Natural killer cell (primary cell): Measurements from ENCODE around the gene PFDN2. TPM values are rescaled to one million over a fixed set of nuclear protein-coding genes. Genes with fewer than 3 reads are reported as not detected.

Experiments used
- ATAC-seq, 3 donors: fragments of 150-1000 bp in 2 of 3; fragments of 200-7000 bp in 1 of 3; cut with Tn5 transposase; 1 replicate in 1 of 3; 2 replicates in 2 of 3; pipeline ENCODE4 v1.10.0; 2021; ENCODE audit warnings: mild to moderate bottlenecking in 2 of 3, moderate library complexity in 2 of 3
- DNase-seq, 2 donors: peaks; one replicate each; pipeline versions ENCODE4 v3.0.0 to v3.0.0-alpha.2; 2013 to 2021; ENCODE audit warnings: mixed read lengths in 1 of 2
- H3K27ac ChIP-seq: one replicate; pipeline ENCODE4 v1.5.1; 2013; ENCODE audit warnings: mild to moderate bottlenecking, low read length
- H3K27me3 ChIP-seq: one replicate; pipeline ENCODE4 v1.6.1; 2013; ENCODE audit warnings: low read length; ENCODE audit not compliant: control insufficient read depth, insufficient read depth
- H3K36me3 ChIP-seq: one replicate; pipeline ENCODE4 v1.6.1; 2013; ENCODE audit warnings: low read length; ENCODE audit not compliant: control insufficient read depth, insufficient read depth
- H3K4me1 ChIP-seq: one replicate; pipeline ENCODE4 v1.6.1; 2013; ENCODE audit warnings: low read length; ENCODE audit not compliant: control insufficient read depth, insufficient read depth
- H3K4me3 ChIP-seq: one replicate; pipeline ENCODE4 v1.5.1; 2013; ENCODE audit warnings: low read length
- H3K9me3 ChIP-seq: one replicate; pipeline ENCODE4 v1.6.1; 2013; ENCODE audit warnings: low read length; ENCODE audit not compliant: control insufficient read depth, insufficient read depth
- H3K27ac Mint-ChIP-seq, 2 donors: one replicate each; pipeline ENCODE4 v1.8.0; 2022; ENCODE audit warnings: mild to moderate bottlenecking in 2 of 2, mixed read lengths in 2 of 2, moderate library complexity in 1 of 2
- H3K27me3 Mint-ChIP-seq, 2 donors: one replicate each; pipeline ENCODE4 v1.8.0; 2022; ENCODE audit warnings: low read depth in 2 of 2, mixed read lengths in 2 of 2
- H3K36me3 Mint-ChIP-seq: one replicate; pipeline ENCODE4 v1.8.0; 2022; ENCODE audit warnings: mixed read lengths
- H3K4me1 Mint-ChIP-seq, 2 donors: one replicate each; pipeline ENCODE4 v1.8.0; 2022; ENCODE audit warnings: mixed read lengths in 2 of 2
- H3K4me3 Mint-ChIP-seq: one replicate; pipeline ENCODE4 v1.8.0; 2022; ENCODE audit warnings: mild to moderate bottlenecking, moderate library complexity, mixed read lengths
- H3K9me3 Mint-ChIP-seq, 2 donors: one replicate each; pipeline ENCODE4 v1.8.0; 2022; ENCODE audit warnings: mixed read lengths in 2 of 2
- CTCF ChIP-seq: fragments of 200-600 bp; IDR thresholded peaks from one replicate; pipeline ENCODE4 v1.8.0; 2022; ENCODE audit warnings: antibody characterized with exemption
- WGBS: methylation state at CpG from one replicate; pipeline ENCODE4 v1.1.7; 2013; ENCODE audit warnings: missing lambda C conversion rate; ENCODE audit not compliant: insufficient coverage; 5-methylcytosine and 5-hydroxymethylcytosine counted together
- intact Hi-C: fragments of 100-400 bp; cut with micrococcal nuclease; formaldehyde crosslinking; loops from one replicate; pipeline ENCODE4 v1.14.2; 2022
- total RNA-seq, 4 donors: library from RNA; stranded (reverse); fragments of 120-200 nt in 1 of 4; gene quantifications; one replicate each; pipeline versions ENCODE4 v1.2.3 to v1.2.4, GENCODE V29; 2013 to 2022

The PFDN2 gene
- total RNA-seq, 3 donors from 2014 or later (not counting 1 experiment from before 2014, with no cell fraction given) = 31.6 to 40.0 (median 35.0) TPM

- Mint-ChIP-seq H3K36me3 (peaks cover 6% of the 10 kb centered on the region), H3K4me3 (peak overlapping the region; percentile 84), H3K27ac (peak overlapping the region; percentile 72 to 80), H3K9me3 (peaks cover 2 to 3% of the 10 kb centered on the region in 2 donors), H3K27me3 (peaks cover 0 to 8% of the 10 kb centered on the region in 2 donors), H3K4me1 (peaks cover 22% of the 10 kb centered on the region in 2 donors)
- intact Hi-C loops = loop anchor here (5.0 kb wide), 2 partner anchors 102 to 332 kb away; no protein-coding TSS in a partner anchor
- peaks cover 2% of the 10 kb centered on the region for H3K9me3 ChIP-seq
- no peak for TF ChIP-seq CTCF
- no peak overlapping the region for H3K4me3 ChIP-seq
- no peaks in the 10 kb centered on the region for H3K27me3 ChIP-seq
- 96% methylated on average over 9 of the region's 9 CpGs for WGBS
- H3K27ac ChIP-seq = no peak overlapping the region
- DNase-seq (no peak), ATAC-seq (no peak)
- peaks cover 21% of the 10 kb centered on the region for H3K4me1 ChIP-seq
- peaks cover 18% of the 10 kb centered on the region for H3K36me3 ChIP-seq
Observed at GRCh38 chr1:161099090-161099802, 18.6 kb downstream of the PFDN2 start.

- DNase-seq = peak; percentile 59 to 83
- Mint-ChIP-seq H3K4me3 (peak within 1 kb of the TSS; percentile 97), H3K27ac (peak within 1 kb of the TSS; percentile 97 to 100), H3K4me1 (peaks cover 22% of the 10 kb centered on the region in 2 donors), H3K9me3 (peaks cover 2 to 3% of the 10 kb centered on the region in 2 donors), H3K27me3 (peaks cover 0 to 11% of the 10 kb centered on the region in 2 donors), H3K36me3 (peaks cover 6% of the 10 kb centered on the region)
- no peak for TF ChIP-seq CTCF
- Histone ChIP-seq H3K36me3 (peaks cover 18% of the 10 kb centered on the region), H3K27me3 (no peaks in the 10 kb centered on the region), H3K4me3 (peak within 1 kb of the TSS; percentile 47), H3K4me1 (peaks cover 21% of the 10 kb centered on the region), H3K9me3 (peaks cover 2% of the 10 kb centered on the region), H3K27ac (peak within 1 kb of the TSS; percentile 49)
- ATAC-seq = peak; percentile 57 to 80 (median 71)
- 10% methylated on average over 71 of the region's 71 CpGs for WGBS
- intact Hi-C loops = loop anchor here (5.0 kb wide), 2 partner anchors 101 to 331 kb away; no protein-coding TSS in a partner anchor
Observed at GRCh38 chr1:161098210-161099068, 19.4 kb downstream of the PFDN2 start, which contains the start of gene KLHDC9. KLHDC9 (plus strand) TSS chr1:161098361; CDS start chr1:161098536, 175 bp downstream.

GRCh38 chr1:161096530-161096929 lies 21.3 kb downstream of the PFDN2 start:
- Histone ChIP-seq H3K4me1 (peaks cover 21% of the 10 kb centered on the region), H3K36me3 (peaks cover 11% of the 10 kb centered on the region), H3K27ac (no peak overlapping the region), H3K4me3 (no peak overlapping the region), H3K27me3 (no peaks in the 10 kb centered on the region), H3K9me3 (peaks cover 2% of the 10 kb centered on the region)
- Mint-ChIP-seq H3K4me1 (peaks cover 22% of the 10 kb centered on the region in 2 donors), H3K27me3 (peaks cover 0 to 11% of the 10 kb centered on the region in 2 donors), H3K9me3 (peaks cover 2 to 3% of the 10 kb centered on the region in 2 donors), H3K4me3 (peak overlapping the region; percentile 97), H3K36me3 (peaks cover 6% of the 10 kb centered on the region), H3K27ac (peak overlapping the region; percentile 97 to 100)
- DNase-seq (no peak), ATAC-seq (no peak)
- intact Hi-C loops = loop anchor here (5.0 kb wide), 2 partner anchors 99 to 329 kb away; no protein-coding TSS in a partner anchor
- 85% methylated on average over 1 of the region's 1 CpG for WGBS
- TF ChIP-seq CTCF = no peak
